Thyroid gland (tissue), 4 donors: ENCODE data around the gene RASGRF1.

Experiments
- CTCF ChIP-seq, 6 experiments: fragments of 200-600 bp in 3 of 6; fragments of 450-650 bp in 3 of 6; sonication (generic) in 3 of 6; IDR thresholded peaks; one replicate each; pipeline ENCODE4 v1.5.1; 2016 to 2019; ENCODE audit warnings: antibody characterized with exemption in 6 of 6, mild to moderate bottlenecking in 2 of 6, inconsistent platforms in 1 of 6, moderate library complexity in 1 of 6
- POLR2A ChIP-seq, 2 donors: fragments of 450-650 bp; IDR thresholded peaks; one replicate each; pipeline ENCODE4 v1.6.1; 2017; ENCODE audit warnings: antibody characterized with exemption in 2 of 2, mild to moderate bottlenecking in 2 of 2, moderate library complexity in 1 of 2

- TF ChIP-seq CTCF (IDR thresholded peaks at IDR 0.05) (no peak), POLR2A (IDR thresholded peaks at IDR 0.05) (no peak)
These were observed 12.6 kb downstream of the RASGRF1 start for GRCh38 chr15:79078003-79078402.
